A673 (cell line): ENCODE results near the gene MRTFA. TPM values are rescaled to one million over a fixed set of nuclear protein-coding genes. Genes with fewer than 3 reads are reported as not detected.

Experiments used
- BruUV-seq: library from RNA; stranded (reverse); fragments of 400-500 nt; replicated peaks from 2 replicates; lab custom pipeline; 2021; lab: Mats Ljungman, UMichigan
- CTCF ChIA-PET: fragments of 300-600 bp; sonication (Branson Sonifier 250); formaldehyde crosslinking; loops from one replicate; lab custom pipeline; 2022; ENCODE audit warnings: antibody characterized with exemption; lab: Charles Lee
- POLR2A ChIA-PET: fragments of 300-600 bp; sonication (Branson Sonifier 250); formaldehyde crosslinking; loops from one replicate; lab custom pipeline; 2022; ENCODE audit warnings: antibody characterized with exemption; ENCODE audit not compliant: low non-redundant PET; lab: Charles Lee
- DNase-seq: peaks from one replicate; pipeline ENCODE4 v3.0.0-alpha.2; 2015; ENCODE audit warnings: low spot score
- H3K27ac ChIP-seq: fragments of 200-600 bp; sonication (generic); 2 replicates; pipeline ENCODE4 v1.5.1; 2016; ENCODE audit warnings: mixed run types, low read depth, mild to moderate bottlenecking, mixed read lengths, antibody characterized with exemption, low read length; ENCODE audit not compliant: poor library complexity, severe bottlenecking
- H3K27me3 ChIP-seq: fragments of 200-600 bp; sonication (generic); replicated peaks from 2 replicates; pipeline ENCODE4 v1.6.1; 2017; ENCODE audit warnings: mixed run types, low read depth, mild to moderate bottlenecking, mixed read lengths, antibody characterized with exemption, low read length; ENCODE audit not compliant: insufficient read depth, poor library complexity
- H3K36me3 ChIP-seq: fragments of 200-600 bp; sonication (generic); 2 replicates; pipeline ENCODE4 v1.6.1; 2016; ENCODE audit warnings: mixed run types, mild to moderate bottlenecking, mixed read lengths, antibody characterized with exemption, low read length; ENCODE audit not compliant: insufficient read depth, poor library complexity, severe bottlenecking
- H3K4me1 ChIP-seq: fragments of 200-600 bp; sonication (generic); 2 replicates; pipeline ENCODE4 v1.6.1; 2017; ENCODE audit warnings: mixed run types, mild to moderate bottlenecking, mixed read lengths, antibody characterized with exemption, low read length; ENCODE audit not compliant: insufficient read depth, poor library complexity, severe bottlenecking
- H3K4me3 ChIP-seq: fragments of 200-600 bp; sonication (generic); 2 replicates; pipeline ENCODE4 v1.5.1; 2016; ENCODE audit warnings: low read depth, mixed run types, mild to moderate bottlenecking, mixed read lengths, low read length; ENCODE audit not compliant: poor library complexity, severe bottlenecking
- H3K9me3 ChIP-seq: fragments of 200-600 bp; sonication (generic); 2 replicates; pipeline ENCODE4 v1.6.1; 2016; ENCODE audit warnings: mixed run types, low read depth, mild to moderate bottlenecking, mixed read lengths, antibody characterized with exemption, low read length; ENCODE audit not compliant: poor library complexity, severe bottlenecking
- CTCF ChIP-seq: fragments of 300-800, 200-600 bp; sonication (generic); conservative IDR thresholded peaks from 2 replicates; pipeline ENCODE4 v1.5.1; 2017; ENCODE audit warnings: low read depth, mild to moderate bottlenecking, antibody characterized with exemption, low read length, moderate library complexity, mixed read lengths
- EZH2 ChIP-seq: fragments of 200-600 bp; sonication (generic); IDR thresholded peaks from 2 replicates; pipeline ENCODE4 v1.6.1; 2017; ENCODE audit warnings: borderline replicate concordance, low read depth, mild to moderate bottlenecking, mixed read lengths, antibody characterized with exemption, low read length; ENCODE audit not compliant: poor library complexity, severe bottlenecking
- intact Hi-C: fragments of 100-400 bp; cut with micrococcal nuclease; formaldehyde crosslinking; loops from one replicate; pipeline ENCODE4 v1.10.0; 2022; ENCODE audit not compliant: unreplicated experiment
- total RNA-seq: library from RNA; stranded (reverse); gene quantifications from 2 replicates; pipeline ENCODE4 v1.2.3, GENCODE V29; 2021

The MRTFA gene
- total RNA-seq, 1 experiment from 2014 or later: 35.8 TPM

GRCh38 chr22:40407021-40407761 is 229.3 kb downstream of the MRTFA start:
- intact Hi-C loops: no loop called here
- TF ChIP-seq EZH2: no peak
- TF ChIP-seq CTCF: no peak
- H3K4me3 ChIP-seq: no peak overlapping the region
- no peak for DNase-seq
- no peaks in the 10 kb centered on the region for H3K9me3 ChIP-seq
- BruUV-seq: no TSS peak
- no peaks in the 10 kb centered on the region for H3K4me1 ChIP-seq
- H3K27ac ChIP-seq: no peak overlapping the region
- peaks cover 74% of the 10 kb centered on the region for H3K36me3 ChIP-seq
- CTCF ChIA-PET: interaction anchor here (0.7 kb wide), 1 partner anchor 492 kb away, joined by 6 read pairs; no protein-coding TSS in a partner anchor
- POLR2A ChIA-PET: no interaction called here
- H3K27me3 ChIP-seq: no peaks in the 10 kb centered on the region

- TF ChIP-seq CTCF: no peak
- TF ChIP-seq EZH2: no peak
- CTCF ChIA-PET: no interaction called here
- no peaks in the 10 kb centered on the region for H3K27me3 ChIP-seq
- intact Hi-C loops: no loop called here
- no peak for DNase-seq
- no peaks in the 10 kb centered on the region for H3K9me3 ChIP-seq
- H3K36me3 ChIP-seq: peaks cover 75% of the 10 kb centered on the region
- H3K4me3 ChIP-seq: no peak overlapping the region
- no peak overlapping the region for H3K27ac ChIP-seq
- POLR2A ChIA-PET: no interaction called here
- no peaks in the 10 kb centered on the region for H3K4me1 ChIP-seq
- BruUV-seq: no TSS peak
Observed at GRCh38 chr22:40406063-40406890, 230.2 kb downstream of the MRTFA start.

- no peak overlapping the region for H3K4me3 ChIP-seq
- CTCF ChIA-PET: no interaction called here
- peaks cover 4% of the 10 kb centered on the region for H3K4me1 ChIP-seq
- peaks cover 67% of the 10 kb centered on the region for H3K36me3 ChIP-seq
- no peaks in the 10 kb centered on the region for H3K9me3 ChIP-seq
- no TSS peak for BruUV-seq
- H3K27me3 ChIP-seq: no peaks in the 10 kb centered on the region
- intact Hi-C loops: no loop called here
- POLR2A ChIA-PET: no interaction called here
- no peak overlapping the region for H3K27ac ChIP-seq
- DNase-seq: no peak
- TF ChIP-seq CTCF (no peak), EZH2 (no peak)
Observed at GRCh38 chr22:40405178-40406062, 231.1 kb downstream of the MRTFA start.
